ENCODE data around the gene ZFP69.

The ZFP69 gene

DNA sequence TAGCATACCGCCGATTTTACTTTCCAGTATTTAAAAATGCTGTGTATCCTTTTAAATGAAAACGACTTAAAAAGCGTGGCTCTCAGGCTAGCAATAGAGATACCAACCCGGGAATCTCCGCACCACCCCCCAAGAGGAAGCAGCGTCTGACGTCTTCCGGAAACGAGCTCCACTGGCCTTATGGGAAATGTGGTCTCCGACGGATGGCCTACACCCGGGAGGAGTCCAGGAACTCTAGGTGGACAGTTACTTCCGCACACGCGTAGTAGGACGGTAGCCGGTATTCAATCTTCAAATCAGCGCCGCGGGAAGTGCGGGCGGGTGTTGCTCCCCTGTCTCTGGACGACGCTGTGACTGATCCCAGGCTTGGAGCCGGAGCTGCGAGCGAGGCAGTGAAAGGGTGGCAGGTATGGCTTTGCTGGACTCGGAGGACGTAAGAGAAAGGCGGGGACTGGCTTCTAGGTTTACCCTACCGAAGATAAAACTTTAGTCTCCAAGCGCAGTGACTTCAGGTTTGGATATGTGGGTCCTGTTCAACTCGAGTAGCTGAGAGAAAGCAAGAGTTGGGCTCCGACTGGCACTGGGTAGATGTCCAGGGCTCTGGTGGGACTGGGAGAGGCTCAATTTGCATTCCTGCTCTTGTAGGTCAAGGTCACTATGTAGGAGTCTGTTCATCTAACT, 54.4 kb downstream of the ZFP69 start, which contains the start of gene ZNF684:
Gene ZNF684 (plus strand): TSS at position 257 of the 681 bp plus-strand sequence. CDS start 1,530 bp downstream, outside the sequence.
- Histone ChIP-seq H3K4me3 (ENCODE audit: low read length) (peak within 1 kb of the TSS; percentile 80), H3K27me3 (ENCODE audit: control insufficient read depth, insufficient read depth, low read length) (no peaks in the 10 kb centered on the region), H3K4me1 (ENCODE audit: control insufficient read depth, insufficient read depth, low read length) (no peaks in the 10 kb centered on the region), H3K27ac (ENCODE audit: low read depth, low read length) (peak within 1 kb of the TSS; percentile 76), H3K9ac (ENCODE audit: low read length) (peak within 1 kb of the TSS; percentile 72), H3K36me3 (ENCODE audit: control insufficient read depth, insufficient read depth, low read length) (no peaks in the 10 kb centered on the region)

DNA sequence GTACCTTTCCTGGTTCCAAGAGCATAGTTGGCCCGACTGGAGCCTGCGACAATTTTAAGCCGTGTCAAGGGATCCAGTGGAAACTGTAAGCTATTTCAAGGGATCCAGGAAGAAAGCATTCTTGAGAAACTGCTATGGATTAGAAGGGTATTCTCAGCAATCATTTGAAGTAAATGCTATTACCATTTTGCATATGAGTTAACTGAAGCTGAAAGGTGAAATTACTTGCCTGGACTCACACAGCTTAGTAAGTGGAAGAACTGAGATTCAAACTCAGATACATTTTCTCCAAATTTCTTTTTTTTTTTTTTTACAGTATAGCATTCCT, 54.9 kb downstream of the ZFP69 start:
- H3K36me3 ChIP-seq (ENCODE audit: control insufficient read depth, insufficient read depth, low read length) = no peaks in the 10 kb centered on the region
- H3K9ac ChIP-seq (ENCODE audit: low read length) = peak overlapping the region; percentile 72
- H3K4me1 ChIP-seq (ENCODE audit: control insufficient read depth, insufficient read depth, low read length) = no peaks in the 10 kb centered on the region
- no peaks in the 10 kb centered on the region for H3K27me3 ChIP-seq (ENCODE audit: control insufficient read depth, insufficient read depth, low read length)
- H3K4me3 ChIP-seq (ENCODE audit: low read length) = peak overlapping the region; percentile 80
- peak overlapping the region; percentile 76 for H3K27ac ChIP-seq (ENCODE audit: low read depth, low read length)

DNA sequence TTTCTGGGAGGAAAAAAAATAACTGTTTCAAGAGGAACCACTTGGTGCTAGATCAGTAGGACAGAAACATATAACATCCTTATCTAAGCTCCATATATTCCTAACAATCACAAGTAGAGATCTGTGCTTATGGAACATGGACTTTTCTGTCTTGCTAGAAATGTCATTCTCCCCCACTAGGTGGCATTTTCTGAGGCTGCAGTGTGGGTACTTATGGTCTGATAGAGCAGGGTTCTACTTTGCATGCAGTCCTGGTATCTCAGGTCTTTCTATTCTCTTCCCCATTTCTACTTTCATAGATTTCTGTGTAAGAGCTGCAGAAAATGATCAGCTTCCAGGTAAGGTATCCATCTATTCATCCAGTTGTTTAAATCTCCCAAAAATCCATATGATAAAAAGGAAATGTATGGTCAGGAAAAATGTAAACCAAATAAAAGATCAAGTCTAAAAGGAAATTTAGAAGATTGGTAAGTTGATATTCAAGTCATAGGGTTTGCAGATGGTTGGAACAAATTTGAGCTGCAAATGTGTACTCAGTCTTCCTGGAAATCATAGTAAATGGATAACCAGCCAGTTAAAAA, 55.8 kb downstream of the ZFP69 start:
- Histone ChIP-seq H3K9ac (ENCODE audit: low read length) (no peak overlapping the region), H3K4me1 (ENCODE audit: control insufficient read depth, insufficient read depth, low read length) (no peaks in the 10 kb centered on the region), H3K36me3 (ENCODE audit: control insufficient read depth, insufficient read depth, low read length) (no peaks in the 10 kb centered on the region), H3K27me3 (ENCODE audit: control insufficient read depth, insufficient read depth, low read length) (no peaks in the 10 kb centered on the region), H3K27ac (ENCODE audit: low read depth, low read length) (no peak overlapping the region), H3K4me3 (ENCODE audit: low read length) (no peak overlapping the region)

DNA sequence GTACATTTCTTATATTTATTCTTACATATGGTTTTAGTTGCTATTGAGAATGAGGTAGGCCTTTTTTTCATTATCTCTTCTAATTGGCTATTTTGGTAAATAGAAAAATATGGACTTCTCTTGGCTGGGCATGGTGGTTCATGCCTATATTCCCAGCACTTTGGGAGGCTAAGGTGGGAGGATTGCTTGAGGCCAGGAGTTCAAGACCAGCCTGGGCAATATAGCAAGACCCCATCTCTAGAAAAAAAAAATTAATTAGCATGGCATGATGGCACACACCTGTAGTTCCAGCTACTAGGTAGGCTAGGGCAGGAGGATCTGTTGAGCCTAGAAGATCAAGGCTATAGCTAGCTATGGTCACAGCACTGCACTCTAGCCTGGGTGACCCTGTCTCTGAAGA, 57.5 kb downstream of the ZFP69 start:
- H3K9ac ChIP-seq (ENCODE audit: low read length) = no peak overlapping the region
- H3K36me3 ChIP-seq (ENCODE audit: control insufficient read depth, insufficient read depth, low read length) = no peaks in the 10 kb centered on the region
- H3K4me3 ChIP-seq (ENCODE audit: low read length) = no peak overlapping the region
- H3K27ac ChIP-seq (ENCODE audit: low read depth, low read length) = no peak overlapping the region
- no peaks in the 10 kb centered on the region for H3K27me3 ChIP-seq (ENCODE audit: control insufficient read depth, insufficient read depth, low read length)
- no peaks in the 10 kb centered on the region for H3K4me1 ChIP-seq (ENCODE audit: control insufficient read depth, insufficient read depth, low read length)

DNA sequence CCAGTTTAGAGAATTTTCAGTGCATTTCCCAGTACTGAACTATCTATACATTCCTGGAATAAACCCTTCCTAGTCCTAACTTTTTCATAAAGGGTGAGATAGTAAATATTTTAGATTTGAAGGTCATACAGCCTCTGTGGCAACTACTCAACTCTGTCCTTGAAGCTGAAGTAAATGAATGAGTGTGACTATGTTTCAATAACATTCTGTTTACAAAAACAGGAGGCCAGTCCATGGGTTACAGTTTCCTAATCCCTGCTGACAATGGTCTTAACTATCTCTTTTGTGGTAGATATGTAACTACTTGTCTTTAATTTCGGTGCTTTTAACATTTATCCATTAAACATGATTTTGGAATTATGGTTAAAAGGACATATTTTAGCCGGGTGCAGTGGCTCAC, 58.6 kb downstream of the ZFP69 start:
- no peak overlapping the region for H3K27ac ChIP-seq (ENCODE audit: low read depth, low read length)
- H3K27me3 ChIP-seq (ENCODE audit: control insufficient read depth, insufficient read depth, low read length) = no peaks in the 10 kb centered on the region
- no peaks in the 10 kb centered on the region for H3K36me3 ChIP-seq (ENCODE audit: control insufficient read depth, insufficient read depth, low read length)
- H3K9ac ChIP-seq (ENCODE audit: low read length) = no peak overlapping the region
- H3K4me1 ChIP-seq (ENCODE audit: control insufficient read depth, insufficient read depth, low read length) = no peaks in the 10 kb centered on the region
- H3K4me3 ChIP-seq (ENCODE audit: low read length) = no peak overlapping the region

DNA sequence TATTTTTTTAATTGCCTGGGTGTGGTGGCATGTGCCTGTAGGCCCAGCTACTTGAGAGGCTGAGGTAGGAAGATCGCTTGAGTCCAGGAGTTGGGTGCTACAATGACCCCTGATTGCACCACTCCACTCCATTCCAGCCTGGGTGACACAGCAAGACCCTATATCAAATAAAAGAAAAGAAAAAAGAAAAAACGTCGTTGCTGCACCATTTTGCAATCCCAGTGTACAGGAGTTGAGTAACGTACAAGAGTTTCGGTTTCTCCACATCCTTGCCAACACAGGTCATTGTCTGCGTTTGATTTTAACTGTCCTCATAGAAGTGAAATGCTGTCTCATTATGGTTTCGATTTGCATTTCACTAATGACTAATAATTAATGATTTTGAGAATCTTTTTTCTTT, 62.2 kb downstream of the ZFP69 start:
- Histone ChIP-seq H3K9ac (ENCODE audit: low read length) (no peak overlapping the region), H3K27ac (ENCODE audit: low read depth, low read length) (no peak overlapping the region), H3K27me3 (ENCODE audit: control insufficient read depth, insufficient read depth, low read length) (no peaks in the 10 kb centered on the region), H3K4me3 (ENCODE audit: low read length) (no peak overlapping the region), H3K36me3 (ENCODE audit: control insufficient read depth, insufficient read depth, low read length) (peaks cover 7% of the 10 kb centered on the region), H3K4me1 (ENCODE audit: control insufficient read depth, insufficient read depth, low read length) (no peaks in the 10 kb centered on the region)
